Breast epithelium (tissue), 3 donors: Measurements from ENCODE around the gene SLC26A5.

Experiments
- CTCF ChIP-seq, 3 donors: fragments of 450-650 bp; IDR thresholded peaks; one replicate each; pipeline ENCODE4 v1.5.1; 2016 to 2017; ENCODE audit warnings: antibody characterized with exemption in 3 of 3, mild to moderate bottlenecking in 3 of 3, moderate library complexity in 3 of 3
- POLR2A ChIP-seq: fragments of 450-650 bp; IDR thresholded peaks from one replicate; pipeline ENCODE4 v1.6.1; 2016; ENCODE audit warnings: antibody characterized with exemption, mild to moderate bottlenecking, moderate library complexity

GRCh38 chr7:103343758-103344452 is 102.1 kb downstream of the SLC26A5 start:
- TF ChIP-seq POLR2A: no peak
- no peak for TF ChIP-seq CTCF (IDR thresholded peaks at IDR 0.05)
